Heart left ventricle (tissue), 16 donors: ENCODE results near the gene RPL13A. TPM values are rescaled to one million over a fixed set of nuclear protein-coding genes. Genes with fewer than 3 reads are reported as not detected.

Experiments used
- ATAC-seq, 4 donors: fragments of 200-7000 bp; cut with Tn5 transposase; one replicate each; pipeline ENCODE4 v1.9.1; 2020 to 2022; ENCODE audit warnings: moderate library complexity in 4 of 4, mild to moderate bottlenecking in 3 of 4, moderate number of reproducible peaks in 1 of 4
- DNase-seq, 5 donors: peaks; one replicate each; pipeline ENCODE4 v3.0.0-alpha.2; 2020
- H3K27ac ChIP-seq, 12 donors: fragments of 200-600 bp; sonication (generic) in 4 of 12; one replicate each; pipeline versions ENCODE4 v1.5.0 to v1.8.0; 2016 to 2022; ENCODE audit warnings: mild to moderate bottlenecking in 2 of 12
- H3K27me3 ChIP-seq, 9 donors: fragments of 200-600 bp; sonication (generic) in 2 of 9; one replicate each; pipeline versions ENCODE4 v1.5.1 to v1.8.0; 2016 to 2022; ENCODE audit warnings: mild to moderate bottlenecking in 3 of 9
- H3K36me3 ChIP-seq, 9 donors: fragments of 200-600 bp; sonication (generic) in 2 of 9; one replicate each; pipeline versions ENCODE4 v1.5.0 to v1.8.0; 2018 to 2022; ENCODE audit warnings: mild to moderate bottlenecking in 2 of 9
- H3K4me1 ChIP-seq, 12 donors: fragments of 200-600 bp; sonication (generic) in 4 of 12; one replicate each; pipeline versions ENCODE4 v1.5.0 to v1.8.0; 2016 to 2022; ENCODE audit warnings: mild to moderate bottlenecking in 3 of 12
- H3K4me3 ChIP-seq, 12 donors: fragments of 200-600 bp; sonication (generic) in 4 of 12; one replicate each; pipeline versions ENCODE4 v1.5.0 to v1.8.0; 2017 to 2022; ENCODE audit warnings: mild to moderate bottlenecking in 9 of 12, moderate library complexity in 4 of 12
- H3K9me3 ChIP-seq, 12 donors: fragments of 200-600 bp; sonication (generic) in 4 of 12; one replicate each; pipeline versions ENCODE4 v1.5.0 to v1.8.0; 2016 to 2022; ENCODE audit warnings: mild to moderate bottlenecking in 1 of 12
- CTCF ChIP-seq, 12 donors: fragments of 200-600 bp; sonication (generic) in 4 of 12; IDR thresholded peaks; one replicate each; pipeline versions ENCODE4 v1.5.0 to v1.8.0; 2018 to 2022; ENCODE audit warnings: antibody characterized with exemption in 12 of 12, mild to moderate bottlenecking in 5 of 12
- POLR2A ChIP-seq, 2 donors: fragments of 450-650 bp; IDR thresholded peaks; one replicate each; pipeline ENCODE4 v1.6.1; 2017; ENCODE audit warnings: antibody characterized with exemption in 2 of 2, mild to moderate bottlenecking in 2 of 2, moderate library complexity in 2 of 2
- WGBS, 4 donors: extraction: QIAGEN DNeasy Blood & Tissue Kit in 2 of 4; methylation state at CpG; one replicate each; pipeline versions ENCODE4 v1.1.5 to v1.1.7; 2013 to 2018; 5-methylcytosine and 5-hydroxymethylcytosine counted together
- intact Hi-C, 10 donors: fragments of 100-400 bp; cut with DNase I; formaldehyde crosslinking; loops; one replicate each; pipeline versions ENCODE4 v1.11.1 to v1.14.2; 2022
- polyA plus RNA-seq, 2 donors: library from polyadenylated mRNA; stranded (reverse); fragments of 200-250 nt; gene quantifications; one replicate each; pipeline ENCODE4 v1.2.3, GENCODE V29; 2013
- total RNA-seq, 9 donors: library from RNA; depleted of rRNA in 2 of 9; stranded (reverse); fragments of >200 nt in 2 of 9; fragmentation: NEBNext Ultra II Directional in 3 of 9; extraction: Animal tissue kit (Norgen Biotek cat#: 25700) in 3 of 9; gene quantifications; one replicate each; pipeline versions ENCODE4 v1.1.0 to v1.2.4, GENCODE V29; 2016 to 2023
- donor health status: ischemic (EF 13 %, LVEDD 7.1; RV severe dilation, severe dysfunction).
- donor health status: healthy with polysubstance abuse.
- donor health status: DM: no; HTN: yes; CAD: no.
- donor health status: DM: no; HTN: no; CAD: no.
- donor health status: ischemic (EF 25% LVEDD 6.9; RV normal size, moderate dysfunction).
- donor health status: ischemic (EF 25% LVEDD 5.7; RV mildly dilated, moderate dysfunction).
- donor health status: healthy.
- donor health status: DM: yes; HTN: yes; CAD: no.
- donor health status: ischemic (EF 35%, LVEDD 5.7; RV mildly dilated, moderate dysfunction).
- donor health status: nonischemic (EF 11% LVEDD 7.7; RV severe dilation, severe dysfunction).
- donor health status: DM: yes; HTN: yes; CAD: no.
- donor health status: PGD.
- donor health status: ischemic (EF 29% LVEDD 5.4; RV normal size, mild dysfunction).
- donor health status: nonischemic (EF 23%, LVEDD 6.1; RV moderate dilation, normal function).

RPL13A gene
- total and polyA plus RNA-seq, 11 donors, result 876 to 2,850 (median 1,261) TPM

- Histone ChIP-seq H3K36me3 (peaks cover 2 to 22% (median 21%) of the 10 kb centered on the region in 9 donors), H3K27ac (peak overlapping the region in 1 of 12 donors; percentile 48), H3K9me3 (no peaks in the 10 kb centered on the region), H3K4me3 (no peak overlapping the region), H3K4me1 (peaks cover 5 to 51% (median 26%) of the 10 kb centered on the region in 12 donors), H3K27me3 (no peaks in the 10 kb centered on the region)
- intact Hi-C loops, result loop anchor here in 8 of 10 donors (1.0 to 2.0 kb wide), 4 partner anchors 44 to 68 kb away; no protein-coding TSS in a partner anchor
- WGBS, 4 donors, result 38 to 44% (median 42%) methylated on average over 14 of the region's 14 CpGs
- TF ChIP-seq POLR2A (IDR thresholded peaks at IDR 0.05), result no peak
- TF ChIP-seq CTCF (IDR thresholded peaks at IDR 0.05), result peak; percentile 47 to 81 (median 65)
- peak in 1 of 5 donors; percentile 49 for DNase-seq
- ATAC-seq, result peak; percentile 16 to 61 (median 54)
These were observed 15.6 kb downstream of the RPL13A start for GRCh38 chr19:49502866-49503581.

GRCh38 chr19:49503582-49503962, 16.2 kb downstream of the RPL13A start:
- intact Hi-C loops, result loop anchor here in 8 of 10 donors (1.0 to 2.0 kb wide), 4 partner anchors 43 to 67 kb away; no protein-coding TSS in a partner anchor
- ATAC-seq (no peak), DNase-seq (no peak)
- 80 to 84% (median 82%) methylated on average over 9 of the region's 9 CpGs for WGBS, 4 donors
- Histone ChIP-seq H3K4me3 (no peak overlapping the region), H3K4me1 (peaks cover 0 to 45% (median 22%) of the 10 kb centered on the region in 12 donors), H3K9me3 (no peaks in the 10 kb centered on the region), H3K36me3 (peaks cover 1 to 17% (median 16%) of the 10 kb centered on the region in 9 donors), H3K27me3 (no peaks in the 10 kb centered on the region), H3K27ac (peak overlapping the region in 1 of 12 donors; percentile 48)
- TF ChIP-seq CTCF (IDR thresholded peaks at IDR 0.05), result no peak

- peaks cover 0 to 24% (median 6%) of the 10 kb centered on the region in 12 donors for H3K4me1 ChIP-seq
- H3K27me3 ChIP-seq, result no peaks in the 10 kb centered on the region
- TF ChIP-seq CTCF (IDR thresholded peaks at IDR 0.05), result peak; percentile 55 to 79 (median 62)
- TF ChIP-seq POLR2A (IDR thresholded peaks at IDR 0.05), result no peak
- no peak overlapping the region for H3K4me3 ChIP-seq
- peak overlapping the region in 1 of 12 donors; percentile 27 for H3K27ac ChIP-seq
- H3K9me3 ChIP-seq, result no peaks in the 10 kb centered on the region
- intact Hi-C loops, result loop anchor here in 3 of 10 donors (2.0 to 5.0 kb wide), 3 partner anchors 38 to 166 kb away; no protein-coding TSS in a partner anchor
- peak in 2 of 5 donors; percentile 44 to 72 for DNase-seq
- peak in 3 of 4 donors; percentile 54 to 66 (median 63) for ATAC-seq
- H3K36me3 ChIP-seq, result no peaks in the 10 kb centered on the region
- WGBS, 4 donors, result 32 to 35% (median 35%) methylated on average over 8 of the region's 8 CpGs
These were observed 19.2 kb downstream of the RPL13A start for GRCh38 chr19:49506575-49507105.

- no peaks in the 10 kb centered on the region for H3K9me3 ChIP-seq
- TF ChIP-seq POLR2A (IDR thresholded peaks at IDR 0.05) (no peak), CTCF (IDR thresholded peaks at IDR 0.05) (no peak)
- H3K4me3 ChIP-seq, result no peak overlapping the region
- 83% methylated on average over 12 of the region's 12 CpGs for WGBS, 4 donors
- H3K27ac ChIP-seq, result no peak overlapping the region
- no peaks in the 10 kb centered on the region for H3K27me3 ChIP-seq
- ATAC-seq, result no peak
- DNase-seq, result no peak
- intact Hi-C loops, result loop anchor here in 3 of 10 donors (2.0 to 5.0 kb wide), 3 partner anchors 37 to 164 kb away; no protein-coding TSS in a partner anchor
- peaks cover 0 to 29% (median 15%) of the 10 kb centered on the region in 12 donors for H3K4me1 ChIP-seq
- H3K36me3 ChIP-seq, result no peaks in the 10 kb centered on the region
These were observed 20.5 kb downstream of the RPL13A start for GRCh38 chr19:49507803-49508494.
